HL-60 (cell line): ENCODE measurements around the gene CLSTN2.
"Not testable (repeated sequence)": the region's sequence is repeated elsewhere in the genome, so short reads cannot be mapped to it uniquely, and the experiment has no call there.

Experiments
- DNase-seq, 2 experiments: peaks; one replicate each; pipeline ENCODE4 v3.0.0-alpha.2; 2010 to 2020; ENCODE audit warnings: low read depth in 1 of 2, low spot score in 1 of 2
- H3K27ac ChIP-seq: fragments of 250-450 bp; sonication (Bioruptor Pico); replicated peaks from 2 replicates; pipeline ENCODE4 v1.5.1; 2020; ENCODE audit warnings: mild to moderate bottlenecking, moderate library complexity
- H3K27me3 ChIP-seq: fragments of 250-450 bp; sonication (Bioruptor Pico); 2 replicates; pipeline ENCODE4 v1.5.1; 2021; ENCODE audit warnings: mild to moderate bottlenecking, moderate library complexity; ENCODE audit not compliant: insufficient read depth, poor library complexity, severe bottlenecking
- H3K4me3 ChIP-seq: replicated peaks from 2 replicates; pipeline ENCODE4 v1.5.1; 2011; ENCODE audit warnings: mild to moderate bottlenecking, control low read depth, low read length; ENCODE audit not compliant: insufficient read depth
- CTCF ChIP-seq: IDR thresholded peaks from one replicate; pipeline ENCODE4 v1.5.1; 2011; ENCODE audit warnings: low read length, control low read depth, inconsistent platforms; ENCODE audit not compliant: insufficient read depth
- GABPA ChIP-seq: IDR thresholded peaks from 2 replicates; pipeline ENCODE4 v1.6.1; 2012; ENCODE audit warnings: low read depth
- POLR2AphosphoS5 ChIP-seq: IDR thresholded peaks from 2 replicates; pipeline ENCODE4 v1.6.1; 2012; ENCODE audit warnings: low read depth
- SPI1 ChIP-seq: IDR thresholded peaks from 2 replicates; pipeline ENCODE4 v1.6.1; 2012; ENCODE audit warnings: low read depth, mild to moderate bottlenecking, borderline replicate concordance
- TF ChIP-seq, protein P1 (sequence below): IDR thresholded peaks from 2 replicates; pipeline ENCODE4 v1.6.1; 2012; ENCODE audit warnings: low read depth; ENCODE audit not compliant: insufficient replicate concordance

CLSTN2 gene

GRCh38 chr3:140421884-140422283 is 486.9 kb downstream of the CLSTN2 start:
- TF ChIP-seq, protein P1, sequence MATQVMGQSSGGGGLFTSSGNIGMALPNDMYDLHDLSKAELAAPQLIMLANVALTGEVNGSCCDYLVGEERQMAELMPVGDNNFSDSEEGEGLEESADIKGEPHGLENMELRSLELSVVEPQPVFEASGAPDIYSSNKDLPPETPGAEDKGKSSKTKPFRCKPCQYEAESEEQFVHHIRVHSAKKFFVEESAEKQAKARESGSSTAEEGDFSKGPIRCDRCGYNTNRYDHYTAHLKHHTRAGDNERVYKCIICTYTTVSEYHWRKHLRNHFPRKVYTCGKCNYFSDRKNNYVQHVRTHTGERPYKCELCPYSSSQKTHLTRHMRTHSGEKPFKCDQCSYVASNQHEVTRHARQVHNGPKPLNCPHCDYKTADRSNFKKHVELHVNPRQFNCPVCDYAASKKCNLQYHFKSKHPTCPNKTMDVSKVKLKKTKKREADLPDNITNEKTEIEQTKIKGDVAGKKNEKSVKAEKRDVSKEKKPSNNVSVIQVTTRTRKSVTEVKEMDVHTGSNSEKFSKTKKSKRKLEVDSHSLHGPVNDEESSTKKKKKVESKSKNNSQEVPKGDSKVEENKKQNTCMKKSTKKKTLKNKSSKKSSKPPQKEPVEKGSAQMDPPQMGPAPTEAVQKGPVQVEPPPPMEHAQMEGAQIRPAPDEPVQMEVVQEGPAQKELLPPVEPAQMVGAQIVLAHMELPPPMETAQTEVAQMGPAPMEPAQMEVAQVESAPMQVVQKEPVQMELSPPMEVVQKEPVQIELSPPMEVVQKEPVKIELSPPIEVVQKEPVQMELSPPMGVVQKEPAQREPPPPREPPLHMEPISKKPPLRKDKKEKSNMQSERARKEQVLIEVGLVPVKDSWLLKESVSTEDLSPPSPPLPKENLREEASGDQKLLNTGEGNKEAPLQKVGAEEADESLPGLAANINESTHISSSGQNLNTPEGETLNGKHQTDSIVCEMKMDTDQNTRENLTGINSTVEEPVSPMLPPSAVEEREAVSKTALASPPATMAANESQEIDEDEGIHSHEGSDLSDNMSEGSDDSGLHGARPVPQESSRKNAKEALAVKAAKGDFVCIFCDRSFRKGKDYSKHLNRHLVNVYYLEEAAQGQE: no peak
- TF ChIP-seq POLR2AphosphoS5: no peak
- H3K4me3 ChIP-seq: no peak overlapping the region
- no peak overlapping the region for H3K27ac ChIP-seq
- no peaks in the 10 kb centered on the region for H3K27me3 ChIP-seq
- no peak for DNase-seq

DNA sequence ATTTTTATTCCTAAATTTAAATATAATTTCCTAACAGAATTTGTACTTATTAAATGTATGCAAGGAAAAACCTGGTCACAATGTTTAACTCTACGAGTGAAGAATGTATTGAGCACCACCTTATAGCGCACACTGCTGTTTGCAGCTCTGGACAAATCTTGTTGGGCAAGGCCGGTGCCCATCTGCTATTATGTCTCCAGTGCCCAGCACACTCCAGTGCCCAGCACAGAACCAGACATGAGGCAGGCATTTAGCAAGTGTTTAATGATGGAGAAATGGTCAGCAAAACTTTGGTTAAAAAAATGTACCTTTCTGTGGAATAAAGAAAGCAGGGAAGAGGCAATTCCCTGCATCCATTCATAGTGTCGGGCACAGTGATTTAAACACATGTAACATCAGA is 488.2 kb downstream of the CLSTN2 start:
- no peak for DNase-seq
- Histone ChIP-seq H3K4me3 (no peak overlapping the region), H3K27ac (no peak overlapping the region), H3K27me3 (no peaks in the 10 kb centered on the region)
- TF ChIP-seq CTCF: no peak
- TF ChIP-seq POLR2AphosphoS5: no peak
- no peak for TF ChIP-seq GABPA
- TF ChIP-seq, protein P1: no peak
- TF ChIP-seq SPI1: no peak

- H3K27me3 ChIP-seq, H3K4me3 ChIP-seq, DNase-seq, H3K27ac ChIP-seq: not testable (repeated sequence)
These were observed 488.6 kb downstream of the CLSTN2 start for GRCh38 chr3:140423574-140423973.

GRCh38 chr3:140424211-140424610 is 489.2 kb downstream of the CLSTN2 start:
- H3K27ac ChIP-seq: no peak overlapping the region
- H3K4me3 ChIP-seq: no peak overlapping the region
- no peaks in the 10 kb centered on the region for H3K27me3 ChIP-seq
- TF ChIP-seq POLR2AphosphoS5: no peak
- TF ChIP-seq SPI1: no peak
- TF ChIP-seq CTCF: no peak
- TF ChIP-seq, protein P1: no peak
- no peak for TF ChIP-seq GABPA
- DNase-seq: no peak
